Cardiac fibroblast (primary cell): ENCODE measurements around the gene CHST3.
A peak's percentile ranks its signal among the peaks of the same experiment; 100 is the strongest.
"Not testable (repeated sequence)": the region's sequence is repeated elsewhere in the genome, so short reads cannot be mapped to it uniquely, and the experiment has no call there.

Experiments used
- DNase-seq, 2 donors: peaks; one replicate each; pipeline versions ENCODE4 v3.0.0 to v3.0.0-alpha.2; 2010; ENCODE audit warnings: low read depth in 2 of 2
- H3K4me3 ChIP-seq, 2 donors: replicated peaks in 1 of 2; 1 replicate in 1 of 2; 2 replicates in 1 of 2; pipeline ENCODE4 v1.5.1; 2011; ENCODE audit warnings: low read depth in 2 of 2, low read length in 2 of 2, mild to moderate bottlenecking in 2 of 2, moderate library complexity in 1 of 2
- CTCF ChIP-seq: IDR thresholded peaks from one replicate; pipeline ENCODE4 v1.5.1; 2011; ENCODE audit warnings: low read depth, mild to moderate bottlenecking, low read length, inconsistent platforms

Gene CHST3

DNA sequence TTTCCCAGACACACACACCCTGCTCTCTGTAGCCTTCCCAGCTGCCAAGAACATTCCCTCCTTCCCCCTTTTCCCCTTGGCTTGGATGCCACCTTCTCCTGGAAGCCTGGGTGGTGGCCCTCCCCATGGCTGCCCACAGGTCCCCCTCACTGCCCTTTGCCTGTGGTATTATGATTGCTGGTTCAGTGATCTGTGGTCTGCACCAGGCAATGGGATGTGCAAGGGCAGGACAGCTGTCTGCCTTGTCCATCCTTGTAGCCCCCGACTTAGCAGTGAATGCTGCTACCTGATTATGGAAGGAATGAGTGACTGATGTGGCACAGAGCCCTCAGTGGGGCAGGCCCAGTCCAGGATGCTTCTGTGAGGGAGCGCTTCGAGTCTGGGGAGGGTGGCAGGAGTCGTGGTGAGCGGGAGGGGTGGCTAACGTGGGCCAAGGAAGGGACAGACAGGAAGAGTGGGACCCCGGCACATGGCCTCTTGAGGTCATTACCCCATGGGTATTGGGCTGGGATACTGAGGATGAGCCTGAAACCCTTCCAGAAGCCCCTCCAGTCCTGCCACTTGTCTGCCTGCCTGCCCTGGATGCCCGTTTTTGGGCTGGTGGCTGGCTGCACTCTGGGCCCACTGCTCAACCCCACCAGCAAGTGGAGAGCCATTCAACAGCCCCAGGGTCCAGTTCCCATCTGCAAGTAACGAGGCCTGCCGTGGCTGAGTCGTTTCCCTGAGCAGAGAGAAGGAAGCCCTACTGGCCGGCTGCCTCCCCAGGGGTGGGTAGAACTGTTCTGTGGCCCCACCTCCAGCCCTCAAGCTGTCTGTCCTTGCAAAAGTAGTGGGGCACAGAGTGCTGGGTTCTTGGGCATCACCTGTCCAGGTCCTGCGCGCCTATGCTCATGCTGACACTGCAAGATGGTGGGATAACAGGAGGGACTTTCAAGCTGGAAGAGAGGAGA lies 8.8 kb downstream of the CHST3 start:
- no peak for TF ChIP-seq CTCF
- H3K4me3 ChIP-seq = no peak overlapping the region
- no peak for DNase-seq

DNA sequence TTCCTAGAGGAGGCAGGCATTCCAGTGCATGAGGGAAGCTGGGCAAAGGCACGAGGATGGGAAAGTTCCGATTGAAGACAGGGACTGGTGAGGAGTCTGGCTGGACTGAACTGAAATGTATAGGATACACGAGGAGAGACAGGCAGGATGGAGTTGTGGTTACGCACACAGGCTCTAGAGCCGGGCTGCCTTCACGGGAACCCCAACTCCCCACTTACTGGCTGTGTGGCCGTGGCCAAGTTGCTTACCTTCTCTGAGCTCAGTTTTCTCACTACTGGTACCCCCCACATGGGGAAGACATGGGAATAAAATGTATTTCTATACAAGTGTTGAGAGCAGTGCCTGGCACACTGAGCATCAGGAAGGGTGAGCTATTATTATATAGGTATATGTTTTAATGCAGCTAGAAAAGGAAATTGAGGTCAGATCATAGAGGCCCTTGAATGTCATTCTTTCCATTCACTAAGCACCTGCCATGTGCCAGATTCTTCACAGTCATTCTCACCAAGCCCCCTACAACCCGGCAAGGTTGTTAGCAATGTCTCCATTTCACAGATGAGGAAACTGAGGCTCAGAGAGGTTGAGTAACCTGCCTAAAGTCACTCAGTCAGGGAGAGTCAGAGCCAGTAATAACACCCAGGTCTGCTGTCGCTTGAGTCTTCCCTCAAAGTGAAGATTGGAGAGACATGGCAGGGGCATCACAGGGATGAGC lies 9.7 kb downstream of the CHST3 start:
- DNase-seq = no peak
- no peak overlapping the region for H3K4me3 ChIP-seq
- TF ChIP-seq CTCF = no peak

- DNase-seq = peak; percentile 54 to 73
- no peak for TF ChIP-seq CTCF
These were observed 10.4 kb downstream of the CHST3 start for GRCh38 chr10:71974489-71975021.

GRCh38 chr10:71975087-71975870 lies 11.1 kb downstream of the CHST3 start:
- DNase-seq = peak in 1 of 2 donors; percentile 19
- no peak for TF ChIP-seq CTCF
- H3K4me3 ChIP-seq = no peak overlapping the region

More at GRCh38 chr10:71974489-71975021, 10.4 kb downstream of the CHST3 start:
- no peak overlapping the region for H3K4me3 ChIP-seq

GRCh38 chr10:71975871-71976725 lies 11.9 kb downstream of the CHST3 start:
- DNase-seq = peak; percentile 71 to 72
- H3K4me3 ChIP-seq = no peak overlapping the region
- TF ChIP-seq CTCF = no peak

DNA sequence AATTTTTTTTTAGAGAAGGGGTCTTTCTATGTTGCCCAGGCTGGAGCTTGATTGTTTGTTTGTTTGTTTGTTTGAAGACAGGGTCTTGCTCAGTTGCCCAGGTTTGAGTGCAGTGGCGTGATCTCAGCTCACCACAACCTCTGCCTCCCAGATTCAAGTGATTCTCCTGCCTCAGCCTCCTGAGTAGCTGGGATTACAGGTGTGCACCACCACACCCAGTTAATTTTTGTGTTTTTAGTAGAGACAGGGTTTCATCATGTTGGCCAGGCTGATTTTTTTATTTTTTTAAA lies 13.4 kb downstream of the CHST3 start:
- not testable (repeated sequence) for DNase-seq, H3K4me3 ChIP-seq
